Measurements from ENCODE around the gene VWF. TPM values are rescaled to one million over a fixed set of nuclear protein-coding genes. Genes with fewer than 3 reads are reported as not detected.

VWF gene
- total and polyA plus RNA-seq, 2 of the 4 experiments (the other 2 are of a cell fraction), result under 0.01 to 0.09 TPM

DNA sequence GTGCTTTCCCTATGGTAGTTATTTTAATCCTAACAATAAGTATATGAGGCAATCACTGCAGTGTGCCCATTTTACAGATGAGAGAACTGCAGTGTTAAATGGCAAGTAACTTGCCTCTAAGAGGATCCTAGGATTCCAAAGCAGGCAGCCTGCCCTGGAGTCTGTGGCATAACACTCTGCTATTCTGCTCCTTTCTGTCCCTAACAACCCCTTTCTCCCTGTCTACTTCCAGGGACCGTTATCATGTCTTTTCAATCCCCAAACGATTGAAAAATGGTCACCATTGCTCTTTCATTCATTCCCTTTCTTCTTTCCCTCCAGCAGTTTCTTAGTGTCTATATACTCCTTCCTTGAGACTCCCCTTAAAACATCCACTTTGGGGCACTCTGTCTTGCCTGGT lies 178.1 kb downstream of the VWF start:
- Histone ChIP-seq H4K8ac (ENCODE audit: low read depth in 2 of 2, low read length in 2 of 2) (no peak overlapping the region), H2BK5ac (ENCODE audit: low read depth, low read length, poor library complexity, severe bottlenecking) (no peak overlapping the region), H2BK15ac (ENCODE audit: low read depth, low read length) (no peak overlapping the region), H3K27ac (ENCODE audit: insufficient read depth, low read length) (no peak overlapping the region), H2AFZ (replicated peaks; ENCODE audit: low read length, poor library complexity) (no peak overlapping the region), H2AK5ac (ENCODE audit: low read depth, low read length) (no peak overlapping the region), H3K79me1 (ENCODE audit: low read depth in 1 of 2, low read length in 2 of 2) (no peaks in the 10 kb centered on the region), H3K9me3 (ENCODE audit: control insufficient read depth, insufficient read depth, low read length) (no peaks in the 10 kb centered on the region; the same call in 1 of the 2 replicates), H2BK120ac (ENCODE audit: low read depth, low read length) (no peak overlapping the region), H3K14ac (replicated peaks; ENCODE audit: low read depth, low read length) (no peak overlapping the region), H3K4me2 (ENCODE audit: low read depth, low read length) (no peak overlapping the region), H3K36me3 (ENCODE audit: control insufficient read depth, insufficient read depth, low read length) (no peaks in the 10 kb centered on the region), H2AK9ac (replicated peaks; ENCODE audit: low read depth, low read length, poor library complexity) (no peak overlapping the region), H3K4me1 (ENCODE audit: control insufficient read depth, insufficient read depth, low read length) (0 out of 2 replicates have a peak, but pooled peaks cover 2% of the 10 kb centered on the region), H3K18ac (ENCODE audit: low read depth, low read length) (no peak overlapping the region), H3K23ac (ENCODE audit: low read depth, low read length) (no peak overlapping the region), H2BK20ac (ENCODE audit: low read depth, low read length) (no peak overlapping the region), H4K20me1 (ENCODE audit: insufficient read depth, low read length) (no peaks in the 10 kb centered on the region), H3K4ac (ENCODE audit: low read depth, low read length) (no peak overlapping the region), H3K4me3 (ENCODE audit: insufficient read depth, low read depth, low read length) (no peak overlapping the region), H4K91ac (ENCODE audit: insufficient read depth, low read depth, low read length) (no peak overlapping the region), H4K5ac (ENCODE audit: low read depth, low read length) (no peak overlapping the region), H3K9me1 (ENCODE audit: insufficient read depth, low read length) (0 out of 2 replicates have a peak, but pooled peaks cover 2% of the 10 kb centered on the region), H3K56ac (ENCODE audit: extremely low read depth, insufficient read depth, low read length) (no peak overlapping the region), H3K27me3 (ENCODE audit: control insufficient read depth, insufficient read depth, low read length) (peaks cover 59% of the 10 kb centered on the region), H3K9ac (ENCODE audit: low read depth, low read length) (no peak overlapping the region)
- CTCF ChIA-PET, result no interaction called here
- ATAC-seq (ENCODE audit: low read depth) (no peak), DNase-seq (no peak)
- dilution Hi-C loops (cut with HindIII; ENCODE audit: low sequenced_read_pairs, unreplicated experiment) (no loop called here), intact Hi-C loops (cut with micrococcal nuclease) (no loop called here), in situ Hi-C loops (cut with MboI; ENCODE audit: low sequenced_read_pairs) (no loop called here)
- 50% methylated on average over 1 of the region's 2 CpGs; no CpG with 5 or more reads in 1 of the 2 experiments for WGBS, 2 experiments (ENCODE audit: extremely low coverage in 2 of 2, insufficient read length in 1 of 2)
- TF ChIP-seq CEBPB (IDR thresholded peaks at IDR 0.05; ENCODE audit: low read depth, low read length) (no peak), POLR2A (IDR thresholded peaks at IDR 0.05; ENCODE audit: low read depth, low read length) (no peak), MAFK (IDR thresholded peaks at IDR 0.05; ENCODE audit: low read depth, low read length) (no peak), MAZ (IDR thresholded peaks at IDR 0.05; ENCODE audit: borderline replicate concordance, low read depth, low read length) (no peak), NFE2L2 (IDR thresholded peaks at IDR 0.05; ENCODE audit: low read depth, low read length) (no peak), SMC3 (IDR thresholded peaks at IDR 0.05; ENCODE audit: low read depth, low read length) (no peak), MXI1 (IDR thresholded peaks at IDR 0.05; ENCODE audit: borderline replicate concordance, low read depth, low read length) (no peak), ELK1 (IDR thresholded peaks at IDR 0.05; ENCODE audit: borderline replicate concordance, low read depth, low read length) (no peak), RFX5 (IDR thresholded peaks at IDR 0.05; ENCODE audit: low read depth, low read length) (no peak), RAD21 (IDR thresholded peaks at IDR 0.05; ENCODE audit: low read length) (no peak), FOS (IDR thresholded peaks at IDR 0.05; ENCODE audit: low read depth, low read length) (no peak)
- TF ChIP-seq, protein P1, sequence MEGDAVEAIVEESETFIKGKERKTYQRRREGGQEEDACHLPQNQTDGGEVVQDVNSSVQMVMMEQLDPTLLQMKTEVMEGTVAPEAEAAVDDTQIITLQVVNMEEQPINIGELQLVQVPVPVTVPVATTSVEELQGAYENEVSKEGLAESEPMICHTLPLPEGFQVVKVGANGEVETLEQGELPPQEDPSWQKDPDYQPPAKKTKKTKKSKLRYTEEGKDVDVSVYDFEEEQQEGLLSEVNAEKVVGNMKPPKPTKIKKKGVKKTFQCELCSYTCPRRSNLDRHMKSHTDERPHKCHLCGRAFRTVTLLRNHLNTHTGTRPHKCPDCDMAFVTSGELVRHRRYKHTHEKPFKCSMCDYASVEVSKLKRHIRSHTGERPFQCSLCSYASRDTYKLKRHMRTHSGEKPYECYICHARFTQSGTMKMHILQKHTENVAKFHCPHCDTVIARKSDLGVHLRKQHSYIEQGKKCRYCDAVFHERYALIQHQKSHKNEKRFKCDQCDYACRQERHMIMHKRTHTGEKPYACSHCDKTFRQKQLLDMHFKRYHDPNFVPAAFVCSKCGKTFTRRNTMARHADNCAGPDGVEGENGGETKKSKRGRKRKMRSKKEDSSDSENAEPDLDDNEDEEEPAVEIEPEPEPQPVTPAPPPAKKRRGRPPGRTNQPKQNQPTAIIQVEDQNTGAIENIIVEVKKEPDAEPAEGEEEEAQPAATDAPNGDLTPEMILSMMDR (conservative IDR thresholded peaks at IDR 0.05; ENCODE audit: low read depth, low read length), result no peak
- POLR2A ChIA-PET (ENCODE audit: unreplicated experiment), result no interaction called here
- BruUV-seq (replicated peaks), result no TSS peak

Data from IMR-90 (cell line).